Muscle layer of colon (tissue), 2 donors: Measurements from ENCODE around the gene NEDD4L.

Experiments
- H3K27ac ChIP-seq: one replicate; pipeline ENCODE4 v1.7.0; 2013; ENCODE audit warnings: low read depth, mild to moderate bottlenecking, low read length, moderate library complexity
- H3K27me3 ChIP-seq, 2 donors: one replicate each; pipeline ENCODE4 v1.7.0; 2013; ENCODE audit warnings: low read length in 2 of 2, mild to moderate bottlenecking in 2 of 2; ENCODE audit not compliant: insufficient read depth in 2 of 2, control insufficient read depth in 1 of 2
- H3K36me3 ChIP-seq: one replicate; pipeline ENCODE4 v1.7.0; 2013; ENCODE audit warnings: mild to moderate bottlenecking, low read length; ENCODE audit not compliant: insufficient read depth
- H3K4me1 ChIP-seq: one replicate; pipeline ENCODE4 v1.7.0; 2013; ENCODE audit warnings: mild to moderate bottlenecking, low read length; ENCODE audit not compliant: insufficient read depth
- H3K4me3 ChIP-seq, 2 donors: one replicate each; pipeline ENCODE4 v1.7.0; 2013; ENCODE audit warnings: low read length in 2 of 2, low read depth in 1 of 2, mild to moderate bottlenecking in 1 of 2, moderate library complexity in 1 of 2
- H3K9ac ChIP-seq: one replicate; pipeline ENCODE4 v1.7.0; 2013; ENCODE audit warnings: low read length
- H3K9me3 ChIP-seq: one replicate; pipeline ENCODE4 v1.7.0; 2013; ENCODE audit warnings: mild to moderate bottlenecking, low read length
- donor health status: abdominal sarcoma.
- donor health status: Adenocarcinoma of cecum.

NEDD4L gene

GRCh38 chr18:58128381-58129374 lies 84.7 kb downstream of the NEDD4L start:
- Histone ChIP-seq H3K9ac (no peak overlapping the region), H3K36me3 (no peaks in the 10 kb centered on the region), H3K4me1 (no peaks in the 10 kb centered on the region), H3K4me3 (no peak overlapping the region), H3K27ac (no peak overlapping the region), H3K9me3 (no peaks in the 10 kb centered on the region), H3K27me3 (no peaks in the 10 kb centered on the region)

GRCh38 chr18:58132595-58133261 lies 88.7 kb downstream of the NEDD4L start:
- Histone ChIP-seq H3K4me3 (no peak overlapping the region), H3K27me3 (no peaks in the 10 kb centered on the region), H3K27ac (no peak overlapping the region), H3K4me1 (peaks cover 7% of the 10 kb centered on the region), H3K9me3 (no peaks in the 10 kb centered on the region), H3K9ac (no peak overlapping the region), H3K36me3 (no peaks in the 10 kb centered on the region)

GRCh38 chr18:58135183-58135641 lies 91.2 kb downstream of the NEDD4L start:
- H3K36me3 ChIP-seq: no peaks in the 10 kb centered on the region
- no peaks in the 10 kb centered on the region for H3K27me3 ChIP-seq
- peaks cover 7% of the 10 kb centered on the region for H3K4me1 ChIP-seq
- H3K9ac ChIP-seq: no peak overlapping the region
- H3K4me3 ChIP-seq: no peak overlapping the region
- H3K27ac ChIP-seq: no peak overlapping the region
- H3K9me3 ChIP-seq: no peaks in the 10 kb centered on the region

- H3K27ac ChIP-seq: no peak overlapping the region
- no peaks in the 10 kb centered on the region for H3K9me3 ChIP-seq
- no peak overlapping the region for H3K4me3 ChIP-seq
- H3K27me3 ChIP-seq: no peaks in the 10 kb centered on the region
- H3K9ac ChIP-seq: no peak overlapping the region
- H3K4me1 ChIP-seq: peaks cover 7% of the 10 kb centered on the region
- no peaks in the 10 kb centered on the region for H3K36me3 ChIP-seq
These were observed 91.8 kb downstream of the NEDD4L start for GRCh38 chr18:58135701-58136331.

GRCh38 chr18:58136879-58137278 lies 92.9 kb downstream of the NEDD4L start:
- H3K27ac ChIP-seq: no peak overlapping the region

GRCh38 chr18:58139459-58140386 lies 95.7 kb downstream of the NEDD4L start:
- no peak overlapping the region for H3K9ac ChIP-seq
- no peaks in the 10 kb centered on the region for H3K36me3 ChIP-seq
- H3K4me1 ChIP-seq: peaks cover 7% of the 10 kb centered on the region
- H3K9me3 ChIP-seq: no peaks in the 10 kb centered on the region
- H3K4me3 ChIP-seq: no peak overlapping the region
- no peak overlapping the region for H3K27ac ChIP-seq
- H3K27me3 ChIP-seq: no peaks in the 10 kb centered on the region

More at GRCh38 chr18:58136879-58137278, 92.9 kb downstream of the NEDD4L start:
- Histone ChIP-seq H3K27me3 (no peaks in the 10 kb centered on the region), H3K4me1 (peaks cover 7% of the 10 kb centered on the region), H3K36me3 (no peaks in the 10 kb centered on the region), H3K9me3 (no peaks in the 10 kb centered on the region), H3K9ac (no peak overlapping the region), H3K4me3 (no peak overlapping the region)

GRCh38 chr18:58140387-58141325 lies 96.6 kb downstream of the NEDD4L start:
- no peaks in the 10 kb centered on the region for H3K27me3 ChIP-seq
- peaks cover 2% of the 10 kb centered on the region for H3K4me1 ChIP-seq
- H3K4me3 ChIP-seq: no peak overlapping the region
- H3K9me3 ChIP-seq: no peaks in the 10 kb centered on the region
- H3K36me3 ChIP-seq: no peaks in the 10 kb centered on the region
- no peak overlapping the region for H3K9ac ChIP-seq
- no peak overlapping the region for H3K27ac ChIP-seq

- Histone ChIP-seq H3K9me3 (no peaks in the 10 kb centered on the region), H3K4me3 (no peak overlapping the region), H3K27ac (no peak overlapping the region), H3K4me1 (peaks cover 6% of the 10 kb centered on the region), H3K36me3 (no peaks in the 10 kb centered on the region), H3K9ac (no peak overlapping the region), H3K27me3 (no peaks in the 10 kb centered on the region)
These were observed 99.4 kb downstream of the NEDD4L start for GRCh38 chr18:58143386-58143785.

- H3K4me3 ChIP-seq: no peak overlapping the region
These were observed 100.1 kb downstream of the NEDD4L start for GRCh38 chr18:58144106-58144505.

More at GRCh38 chr18:58144106-58144505, 100.1 kb downstream of the NEDD4L start:
- Histone ChIP-seq H3K9me3 (no peaks in the 10 kb centered on the region), H3K27me3 (no peaks in the 10 kb centered on the region), H3K9ac (no peak overlapping the region), H3K4me1 (peaks cover 9% of the 10 kb centered on the region), H3K27ac (no peak overlapping the region), H3K36me3 (no peaks in the 10 kb centered on the region)
